NOMO-1 (cell line): ENCODE measurements around the gene CAPN7.
A peak's percentile ranks its signal among the peaks of the same experiment; 100 is the strongest.

Source experiments
- DNase-seq, 2 experiments: peaks; one replicate each; lab custom pipeline; 2025; ENCODE audit not compliant: unreplicated experiment in 2 of 2; lab: John Stamatoyannopoulos, UW

The CAPN7 gene

GRCh38 chr3:15272426-15273196 is 66.6 kb downstream of the CAPN7 start:
- peak in 1 of 2 experiments; percentile 39 for DNase-seq

DNA sequence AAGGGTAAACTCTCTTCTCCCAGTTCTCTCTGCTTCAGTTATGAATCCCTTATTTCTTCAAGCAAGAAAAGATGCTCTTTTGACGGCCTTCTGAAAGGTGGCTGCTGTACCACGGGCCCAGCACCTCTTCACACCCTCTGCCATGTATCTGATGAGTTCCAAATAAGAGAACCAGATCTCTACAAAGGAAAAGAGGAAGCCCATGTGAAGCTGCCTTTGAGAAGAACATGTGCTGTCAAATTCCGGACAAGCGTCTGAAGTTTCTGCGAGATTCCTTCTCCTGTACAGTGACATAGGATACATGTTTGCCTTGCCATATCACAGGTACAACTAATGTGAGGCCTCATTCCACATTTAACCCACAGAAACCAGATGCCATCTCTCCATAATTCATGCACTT is 67.2 kb downstream of the CAPN7 start:
- peak; percentile 19 to 57 for DNase-seq

GRCh38 chr3:15276028-15276724 is 70.1 kb downstream of the CAPN7 start:
- DNase-seq: no peak

GRCh38 chr3:15277861-15278500 is 71.9 kb downstream of the CAPN7 start:
- no peak for DNase-seq

GRCh38 chr3:15279205-15279604 is 73.2 kb downstream of the CAPN7 start:
- DNase-seq: no peak

DNA sequence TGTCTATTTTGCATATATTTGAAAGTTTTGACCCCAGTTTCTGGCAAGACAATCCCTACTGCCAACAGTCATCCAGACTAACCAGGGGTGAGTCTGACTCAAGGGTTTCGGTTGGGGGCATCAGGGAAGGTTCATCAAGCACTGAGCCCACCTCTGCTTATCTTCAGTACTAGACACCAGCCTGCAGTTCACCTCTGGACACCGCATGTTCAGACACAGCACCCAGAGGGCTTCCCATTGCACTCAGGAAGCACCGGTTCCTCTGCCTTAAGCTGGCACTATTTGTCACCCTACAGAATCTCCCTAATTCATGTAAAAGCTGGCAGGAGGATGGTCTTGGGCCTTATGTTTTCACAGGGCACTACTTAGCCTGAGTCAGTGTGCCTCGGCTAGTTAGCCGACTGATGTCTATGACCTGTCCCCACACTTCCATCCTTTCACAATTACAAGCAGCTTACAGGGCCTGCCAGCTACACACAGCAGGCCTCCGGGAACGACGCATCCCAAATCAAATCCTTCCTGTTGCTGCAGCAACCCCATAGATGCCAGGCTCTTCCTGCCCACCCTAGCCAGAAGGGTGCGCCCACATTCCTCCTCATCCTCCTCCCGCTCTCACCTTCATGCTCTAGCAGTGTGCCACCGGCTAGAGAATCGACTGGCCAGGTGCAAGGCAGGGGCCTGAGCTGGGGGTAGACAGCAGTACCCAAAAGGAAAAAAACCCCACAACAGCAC is 73.8 kb downstream of the CAPN7 start:
- no peak for DNase-seq

- no peak for DNase-seq
These were observed 74.9 kb downstream of the CAPN7 start for GRCh38 chr3:15280853-15281532.

DNA sequence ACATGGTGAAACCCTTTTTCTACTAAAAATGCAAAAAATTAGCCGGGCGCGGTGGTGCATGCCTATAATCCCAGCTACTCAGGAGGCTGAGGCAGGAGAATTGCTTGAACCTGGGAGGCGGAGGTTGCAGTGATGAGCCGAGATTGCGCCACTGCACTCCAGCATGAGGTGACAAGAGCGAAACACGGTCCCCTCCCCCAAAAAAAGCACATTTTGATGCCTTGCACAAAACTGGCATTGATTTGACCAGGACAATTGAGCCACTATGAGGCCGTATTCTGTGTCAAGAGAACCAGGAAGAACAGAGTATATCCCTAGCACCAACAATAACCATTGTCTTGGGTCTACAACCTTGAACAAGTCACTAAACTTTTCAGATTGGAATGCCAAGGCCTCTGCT is 75.8 kb downstream of the CAPN7 start:
- no peak for DNase-seq

GRCh38 chr3:15283702-15284101 is 77.7 kb downstream of the CAPN7 start:
- DNase-seq: no peak

DNA sequence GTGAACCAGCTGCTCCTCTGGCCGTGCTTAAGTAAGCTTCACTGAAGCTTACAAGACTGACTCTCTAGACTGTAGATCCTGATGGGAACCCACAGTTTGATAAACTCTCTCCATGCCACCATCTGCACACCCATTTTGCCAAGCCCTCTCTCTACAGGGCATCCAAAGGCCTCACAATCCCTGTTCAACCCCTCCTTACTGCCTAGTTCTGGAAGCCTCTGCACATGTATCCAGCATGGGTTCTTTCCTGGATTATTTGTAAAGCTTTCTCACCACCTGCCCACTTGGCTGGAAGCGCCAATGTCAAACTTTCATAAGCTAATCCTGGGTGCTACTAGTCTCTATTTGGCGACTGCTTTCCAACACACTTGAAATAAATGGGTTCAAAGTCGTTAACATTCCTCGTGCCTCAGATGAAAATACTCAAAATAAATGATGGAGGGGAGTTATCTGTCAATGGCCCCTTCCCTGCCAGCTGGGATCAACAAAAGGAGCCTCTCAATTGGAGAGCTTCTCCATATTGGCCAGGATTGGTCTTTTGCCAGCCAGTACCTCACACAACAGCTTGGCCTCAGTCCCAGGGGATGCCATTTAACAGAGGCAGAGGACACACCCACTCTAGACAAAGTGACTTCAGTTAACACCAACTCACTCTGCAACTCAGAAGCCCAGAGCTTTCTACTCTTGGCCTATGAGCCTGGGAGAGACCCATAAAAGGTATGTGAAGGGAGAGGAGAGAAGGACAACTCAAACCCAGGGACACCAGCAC is 78.3 kb downstream of the CAPN7 start:
- no peak for DNase-seq

DNA sequence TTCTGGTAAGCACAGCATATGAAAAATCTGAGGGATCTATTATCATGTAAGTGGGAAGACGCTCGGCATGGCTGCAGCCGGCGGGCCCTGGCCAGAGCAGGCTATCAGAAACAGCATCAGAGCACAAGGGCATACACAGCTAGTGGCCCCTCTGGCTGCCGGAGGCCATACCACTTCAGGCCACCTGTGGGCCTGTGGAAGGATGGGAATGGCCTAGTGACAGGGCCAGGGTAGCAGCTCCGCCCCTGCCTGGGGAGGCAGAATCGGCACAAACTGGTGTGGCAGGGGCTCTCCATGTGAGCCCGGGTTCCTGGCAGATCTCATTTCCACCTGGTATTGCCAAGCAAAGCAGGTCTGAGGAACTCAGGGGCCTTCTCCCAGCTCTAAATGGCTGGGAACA is 80.0 kb downstream of the CAPN7 start:
- no peak for DNase-seq

DNA sequence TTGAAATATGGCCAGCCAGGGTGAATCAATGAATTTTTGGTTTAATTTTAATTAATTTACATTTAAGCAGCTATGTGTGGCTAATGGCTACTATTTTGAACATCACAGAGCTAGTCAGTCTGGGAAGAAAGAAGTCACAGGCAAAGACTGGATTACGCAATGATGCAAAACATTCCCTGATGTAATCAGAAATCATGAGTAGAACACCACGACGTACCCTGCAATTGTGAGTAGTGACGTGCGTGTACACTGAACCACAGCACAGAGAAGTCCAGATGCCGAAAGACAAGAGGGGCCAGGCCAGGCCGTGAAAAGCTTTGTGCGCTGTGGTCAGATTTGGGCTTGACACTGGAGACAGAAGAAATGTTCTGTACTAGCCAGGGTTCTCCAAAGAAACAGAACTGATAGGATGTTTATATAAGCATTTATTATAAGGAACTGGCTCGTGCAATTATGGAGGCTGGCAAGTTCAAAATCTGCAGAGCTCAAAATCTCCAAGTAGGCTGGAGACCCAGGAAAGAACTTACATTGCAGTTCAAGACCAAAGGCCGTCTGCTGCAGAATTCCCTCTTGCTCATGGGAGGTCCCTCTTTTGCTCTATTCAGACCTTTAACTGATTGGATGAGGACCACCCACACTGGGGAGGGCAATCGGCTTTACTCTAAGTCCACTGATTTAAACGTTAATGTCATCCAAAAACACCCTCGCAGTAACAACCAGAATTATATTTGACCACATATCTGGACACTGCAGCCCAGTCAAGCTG is 81.7 kb downstream of the CAPN7 start:
- DNase-seq: peak; percentile 23 to 86

- DNase-seq: no peak
These were observed 82.4 kb downstream of the CAPN7 start for GRCh38 chr3:15288331-15289035.

DNA sequence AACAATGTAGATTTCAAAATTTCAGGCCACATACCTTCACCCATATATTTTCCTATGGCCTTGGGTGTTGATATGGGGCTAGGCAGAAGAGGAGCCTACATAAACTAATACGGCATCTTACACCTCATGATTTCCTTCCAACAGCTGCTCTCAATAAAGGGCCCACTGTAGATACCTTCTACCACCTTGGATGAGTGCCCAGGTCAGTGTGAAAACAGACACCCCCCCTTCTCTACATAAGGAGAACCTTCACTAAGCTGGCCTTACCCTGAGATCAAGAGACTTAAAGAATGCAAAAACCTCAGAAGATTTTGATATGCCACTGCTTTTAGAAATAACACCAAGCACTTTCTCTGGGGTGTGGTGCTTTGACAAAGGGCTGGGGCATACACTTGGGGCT is 83.6 kb downstream of the CAPN7 start:
- no peak for DNase-seq

- DNase-seq: no peak
These were observed 84.7 kb downstream of the CAPN7 start for GRCh38 chr3:15290736-15291135.

DNA sequence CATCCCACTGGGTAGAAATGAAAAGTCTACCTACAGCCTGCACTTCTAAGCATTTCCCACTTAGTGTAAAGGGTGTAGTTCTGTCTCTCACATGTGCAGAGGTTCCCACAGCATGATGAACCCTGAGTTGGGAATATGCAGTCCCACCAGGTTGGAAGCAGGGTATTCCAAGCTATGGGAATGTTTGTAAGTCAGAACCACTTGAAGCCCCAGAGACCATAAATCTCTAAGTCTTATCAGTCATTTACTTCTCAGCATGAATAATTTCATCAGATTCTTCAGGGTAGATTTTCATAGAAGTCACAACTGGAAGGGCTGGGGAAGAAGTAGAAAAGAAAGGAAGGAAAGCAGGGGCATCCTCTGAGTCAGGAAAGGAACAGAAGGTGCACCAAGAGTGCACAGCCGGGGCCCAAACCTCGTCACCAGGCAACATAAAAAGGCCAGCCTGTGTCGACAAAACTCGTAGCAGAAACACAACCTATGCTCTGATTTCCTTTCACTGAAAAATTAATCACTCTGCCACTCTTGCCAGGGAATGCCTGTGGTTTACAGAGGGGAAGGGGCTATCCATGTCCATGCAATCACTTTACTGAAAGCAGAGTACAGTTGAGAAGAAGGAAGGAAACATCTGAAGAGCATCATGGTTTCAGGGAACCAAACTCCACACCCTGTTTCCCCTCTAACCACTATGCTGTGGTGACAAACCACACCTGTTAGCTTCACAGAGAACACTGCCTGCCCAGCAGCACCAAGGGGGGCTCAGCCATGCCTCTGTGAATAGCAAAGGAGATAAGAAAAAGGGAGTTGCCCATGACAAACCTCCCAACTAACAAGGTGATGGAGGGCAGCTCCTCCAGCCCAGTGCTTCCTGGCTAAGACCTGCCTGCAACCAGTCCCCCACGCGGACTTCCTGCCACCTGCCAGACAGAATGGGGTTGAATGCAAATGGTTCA is 85.8 kb downstream of the CAPN7 start:
- peak; percentile 40 to 73 for DNase-seq

GRCh38 chr3:15292765-15293522 is 86.9 kb downstream of the CAPN7 start:
- DNase-seq: no peak
